Stomach (tissue), 4 donors: ENCODE results near the gene CSF2RB.

Experiments used
- CTCF ChIP-seq, 7 experiments: fragments of 450-650 bp in 4 of 7; fragments of 200-600 bp in 3 of 7; sonication (generic) in 3 of 7; IDR thresholded peaks; one replicate each; pipeline ENCODE4 v1.5.1; 2016 to 2019; ENCODE audit warnings: antibody characterized with exemption in 7 of 7, control low read depth in 2 of 7, mild to moderate bottlenecking in 1 of 7
- EP300 ChIP-seq: sonication (generic); formaldehyde crosslinking; IDR thresholded peaks from one replicate; pipeline ENCODE4 v1.6.1; 2017; ENCODE audit warnings: antibody characterized with exemption
- POLR2A ChIP-seq, 4 donors: fragments of 450-650 bp; IDR thresholded peaks; one replicate each; pipeline ENCODE4 v1.6.1; 2016; ENCODE audit warnings: antibody characterized with exemption in 4 of 4, control low read depth in 2 of 4, mild to moderate bottlenecking in 1 of 4, moderate library complexity in 1 of 4

GRCh38 chr22:36872866-36873498, 40.4 kb upstream of the CSF2RB start:
- TF ChIP-seq CTCF (IDR thresholded peaks at IDR 0.05) (no peak), EP300 (no peak), POLR2A (IDR thresholded peaks at IDR 0.05) (no peak)
